Stimulated activated CD8-positive, alpha-beta memory T cell treated with anti-CD3 and anti-CD28 coated beads, Interleukin-15, amount 100 ng/mL, for 24 hours (primary cell): Measurements from ENCODE around the gene DYNAP.

Experiments
- DNase-seq: peaks from one replicate; pipeline ENCODE4 v3.0.0-alpha.2; 2020; ENCODE audit warnings: low read depth

Gene DYNAP

DNA sequence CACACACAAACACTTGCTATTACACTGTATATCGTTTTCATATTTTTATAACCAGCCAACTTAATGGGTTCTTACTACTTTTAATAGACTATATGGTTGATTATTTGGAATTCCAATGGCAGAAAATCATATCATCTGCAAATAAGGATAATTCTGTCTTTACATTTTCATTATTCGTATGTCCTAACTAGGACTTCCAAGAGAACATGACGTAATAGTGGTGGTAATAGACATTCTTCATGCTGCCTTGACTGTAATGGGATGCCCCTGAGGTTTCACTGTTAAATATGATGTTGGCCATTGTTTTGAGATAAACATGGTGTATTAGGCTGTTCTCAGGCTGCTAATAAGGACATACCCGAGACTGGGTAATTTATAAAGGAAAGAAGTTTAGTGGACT lies 45.2 kb downstream of the DYNAP start:
- DNase-seq, result no peak

DNA sequence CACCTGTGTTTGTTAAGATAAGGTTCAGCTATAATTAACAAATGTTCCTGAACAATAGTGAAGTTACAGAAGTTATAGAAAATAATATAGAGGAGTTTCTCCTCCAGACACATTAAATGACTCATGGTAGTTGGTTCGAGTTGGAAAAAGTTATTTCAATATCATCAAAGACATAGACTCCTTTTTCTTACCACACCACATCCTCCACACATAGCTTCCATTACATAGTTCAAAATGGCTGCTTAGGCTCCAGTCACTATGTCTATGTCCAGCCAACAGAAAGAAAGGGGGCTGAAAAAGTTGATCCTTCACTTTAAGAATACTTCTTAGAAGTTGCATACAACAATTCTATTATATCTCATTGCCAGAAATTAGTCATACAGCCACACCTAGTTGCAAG lies 50.7 kb downstream of the DYNAP start:
- no peak for DNase-seq

DNA sequence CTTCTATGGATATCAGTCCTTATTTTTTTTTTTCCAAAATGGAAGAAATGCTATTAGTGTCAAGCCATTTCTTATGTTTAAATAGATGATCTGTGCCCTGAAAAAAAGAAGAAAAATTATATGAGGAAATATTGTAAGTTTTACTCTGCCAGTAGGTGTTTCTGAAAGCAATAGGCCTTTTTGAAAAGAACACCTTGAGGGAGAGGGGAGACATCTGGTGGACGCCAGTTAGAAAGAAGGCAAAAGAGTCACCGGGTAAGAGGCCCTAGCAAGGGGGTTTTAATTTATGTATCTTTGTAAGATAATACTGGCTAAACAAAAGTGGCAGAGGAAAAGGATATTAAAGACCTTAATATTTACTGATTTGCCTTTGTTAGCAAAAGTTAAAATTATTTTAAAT lies 56.1 kb downstream of the DYNAP start:
- DNase-seq, result no peak
